Endothelial cell of umbilical vein (primary cell): ENCODE results near the gene SCUBE3. TPM values are rescaled to one million over a fixed set of nuclear protein-coding genes. Genes with fewer than 3 reads are reported as not detected.

Source experiments
- BruUV-seq: library from RNA; stranded (reverse); fragments of 400-500 nt; replicated peaks from 2 replicates; lab custom pipeline; 2021; lab: Mats Ljungman, UMichigan
- CTCF ChIA-PET: fragments of 300-600, 350-600 bp; sonication (Branson Sonifier 250); formaldehyde crosslinking; loops from one replicate; lab custom pipeline; 2021; ENCODE audit warnings: antibody characterized with exemption, inconsistent platforms; lab: Charles Lee
- POLR2A ChIA-PET: fragments of 300-600, 350-600 bp; sonication (Branson Sonifier 250); formaldehyde crosslinking; loops from one replicate; lab custom pipeline; 2021; ENCODE audit warnings: antibody characterized with exemption, inconsistent platforms; lab: Charles Lee
- DNase-seq: peaks from one replicate; pipeline ENCODE4 v3.0.0-alpha.2; 2011; ENCODE audit warnings: low read depth, low spot score
- FAIRE-seq: peaks from 2 replicates; lab custom pipeline; 2011; peaks lifted over from hg19 to GRCh38; lab: Jason Lieb, UNC
- H2AFZ ChIP-seq: 2 replicates; pipeline ENCODE4 v1.6.0; 2012; ENCODE audit warnings: low read depth, low read length, control low read depth, inconsistent platforms
- H3K27ac ChIP-seq: 2 replicates; pipeline ENCODE4 v1.5.1; 2011; ENCODE audit warnings: low read depth, mild to moderate bottlenecking, control low read depth, low read length, moderate library complexity; ENCODE audit not compliant: insufficient read depth
- H3K27me3 ChIP-seq, 2 experiments: 2 replicates each; pipeline versions ENCODE4 v1.6.0 to v1.6.1; 2011; ENCODE audit warnings: low read length in 2 of 2, mixed read lengths in 1 of 2; ENCODE audit not compliant: control insufficient read depth in 2 of 2, insufficient read depth in 2 of 2
- H3K36me3 ChIP-seq, 2 experiments: 2 replicates in 1 of 2; 3 replicates in 1 of 2; pipeline ENCODE4 v1.5.1; 2011; ENCODE audit warnings: low read length in 2 of 2, mild to moderate bottlenecking in 1 of 2, moderate library complexity in 1 of 2; ENCODE audit not compliant: control insufficient read depth in 2 of 2, insufficient read depth in 2 of 2; ENCODE audit errors: extremely low read depth in 1 of 2
- H3K4me1 ChIP-seq: 3 replicates; pipeline ENCODE4 v1.5.1; 2011; ENCODE audit warnings: mild to moderate bottlenecking, low read length; ENCODE audit not compliant: control insufficient read depth, insufficient read depth; ENCODE audit errors: extremely low read depth
- H3K4me2 ChIP-seq: 2 replicates; pipeline ENCODE4 v1.6.1; 2011; ENCODE audit warnings: low read length, control low read depth, mixed read lengths; ENCODE audit not compliant: insufficient read depth
- H3K4me3 ChIP-seq, 3 experiments: fragments of 200-600 bp in 1 of 3; sonication (generic), shearing (Covaris generic) in 1 of 3; replicated peaks in 1 of 3; 2 replicates each; pipeline ENCODE4 v1.5.1; 2011 to 2016; ENCODE audit warnings: control low read depth in 3 of 3, low read length in 3 of 3, mild to moderate bottlenecking in 2 of 3, inconsistent platforms in 1 of 3, low read depth in 1 of 3, moderate library complexity in 1 of 3; ENCODE audit not compliant: insufficient read depth in 1 of 3
- H3K79me2 ChIP-seq: 2 replicates; pipeline ENCODE4 v1.6.0; 2012; ENCODE audit warnings: low read length, inconsistent platforms; ENCODE audit not compliant: control insufficient read depth, insufficient read depth
- H3K9ac ChIP-seq: replicated peaks from 2 replicates; pipeline ENCODE3; 2011; ENCODE audit warnings: low read length, control low read depth; ENCODE audit not compliant: insufficient read depth; ENCODE audit errors: extremely low read depth
- H3K9me1 ChIP-seq: replicated peaks from 3 replicates; pipeline ENCODE4 v1.6.0; 2011; ENCODE audit warnings: mild to moderate bottlenecking, low read length; ENCODE audit not compliant: control insufficient read depth, insufficient read depth; ENCODE audit errors: extremely low read depth
- H3K9me3 ChIP-seq: replicated peaks from 2 replicates; pipeline ENCODE4 v1.5.1; 2012; ENCODE audit warnings: low read length, inconsistent platforms; ENCODE audit not compliant: control insufficient read depth, insufficient read depth
- H4K20me1 ChIP-seq: replicated peaks from 2 replicates; pipeline ENCODE3; 2011; ENCODE audit warnings: mild to moderate bottlenecking, low read length; ENCODE audit not compliant: control insufficient read depth, insufficient read depth; ENCODE audit errors: extremely low read depth
- CTCF ChIP-seq, 2 donors: IDR thresholded peaks; 1 replicate in 1 of 2; 2 replicates in 1 of 2; pipeline ENCODE4 v1.5.1; 2011; ENCODE audit warnings: low read length in 2 of 2, mild to moderate bottlenecking in 2 of 2, moderate library complexity in 2 of 2, control low read depth in 1 of 2, inconsistent platforms in 1 of 2, low read depth in 1 of 2; ENCODE audit not compliant: insufficient read depth in 1 of 2; ENCODE audit errors: extremely low read depth in 1 of 2
- EZH2 ChIP-seq: IDR thresholded peaks from 2 replicates; pipeline ENCODE4 v1.6.1; 2012; ENCODE audit warnings: borderline replicate concordance, low read depth, mild to moderate bottlenecking, moderate library complexity, low read length, inconsistent platforms; ENCODE audit not compliant: severe bottlenecking
- FOS ChIP-seq: IDR thresholded peaks from 2 replicates; pipeline ENCODE4 v1.6.1; 2011; ENCODE audit warnings: mild to moderate bottlenecking, low read length, moderate library complexity, borderline replicate concordance; ENCODE audit not compliant: insufficient read depth
- GATA2 ChIP-seq: IDR thresholded peaks from 2 replicates; pipeline ENCODE4 v1.7.0; 2011; ENCODE audit warnings: low read depth, mild to moderate bottlenecking, moderate library complexity, mixed read lengths, low read length; ENCODE audit not compliant: insufficient read length, insufficient read depth
- JUN ChIP-seq: IDR thresholded peaks from 2 replicates; pipeline ENCODE4 v1.6.1; 2011; ENCODE audit warnings: borderline replicate concordance, low read depth; ENCODE audit not compliant: insufficient read length, insufficient read depth
- MYC ChIP-seq: IDR thresholded peaks from one replicate; pipeline ENCODE4 v1.6.1; 2011; ENCODE audit warnings: mild to moderate bottlenecking, low read depth, low read length
- POLR2A ChIP-seq: IDR thresholded peaks from 2 replicates; pipeline ENCODE4 v1.6.1; 2012; ENCODE audit warnings: low read depth, mild to moderate bottlenecking, control low read depth, low read length
- POLR2AphosphoS5 ChIP-seq: IDR thresholded peaks from 2 replicates; pipeline ENCODE4 v1.6.1; 2012; ENCODE audit warnings: low read depth, mild to moderate bottlenecking, control low read depth, low read length, moderate library complexity; ENCODE audit not compliant: insufficient read depth
- dilution Hi-C: fragments of 300-500 bp; cut with MboI; formaldehyde crosslinking; loops from one replicate; pipeline ENCODE4 v1.15.0; 2019; ENCODE audit warnings: low sequenced_read_pairs; ENCODE audit not compliant: extremely low pct_ligation_motif_present
- intact Hi-C: fragments of 100-400 bp; cut with micrococcal nuclease; formaldehyde crosslinking; loops from one replicate; pipeline ENCODE4 v1.10.0; 2022
- polyA plus RNA-seq, 4 experiments: library from polyadenylated mRNA; depleted of rRNA in 3 of 4; stranded (reverse) in 3 of 4; unstranded in 1 of 4; fragments of >200 nt; gene quantifications; 2 replicates each; pipeline versions ENCODE4 v1.2.1 to v1.2.3, GENCODE V29; 2011 to 2012; ENCODE audit warnings: missing spikeins in 1 of 4
- total RNA-seq: library from RNA; stranded (reverse); gene quantifications from 2 replicates; pipeline ENCODE4 v1.2.3, GENCODE V29; 2021
- TF ChIP-seq, protein P1 (sequence below): IDR thresholded peaks from 2 replicates; pipeline ENCODE4 v1.6.1; 2011; ENCODE audit not compliant: insufficient read depth, insufficient read length

Gene SCUBE3
- total and polyA plus RNA-seq, 2 donors (not counting 3 experiments of a cell fraction or from before 2014, with no cell fraction given), result 1.1 to 1.5 TPM

DNA sequence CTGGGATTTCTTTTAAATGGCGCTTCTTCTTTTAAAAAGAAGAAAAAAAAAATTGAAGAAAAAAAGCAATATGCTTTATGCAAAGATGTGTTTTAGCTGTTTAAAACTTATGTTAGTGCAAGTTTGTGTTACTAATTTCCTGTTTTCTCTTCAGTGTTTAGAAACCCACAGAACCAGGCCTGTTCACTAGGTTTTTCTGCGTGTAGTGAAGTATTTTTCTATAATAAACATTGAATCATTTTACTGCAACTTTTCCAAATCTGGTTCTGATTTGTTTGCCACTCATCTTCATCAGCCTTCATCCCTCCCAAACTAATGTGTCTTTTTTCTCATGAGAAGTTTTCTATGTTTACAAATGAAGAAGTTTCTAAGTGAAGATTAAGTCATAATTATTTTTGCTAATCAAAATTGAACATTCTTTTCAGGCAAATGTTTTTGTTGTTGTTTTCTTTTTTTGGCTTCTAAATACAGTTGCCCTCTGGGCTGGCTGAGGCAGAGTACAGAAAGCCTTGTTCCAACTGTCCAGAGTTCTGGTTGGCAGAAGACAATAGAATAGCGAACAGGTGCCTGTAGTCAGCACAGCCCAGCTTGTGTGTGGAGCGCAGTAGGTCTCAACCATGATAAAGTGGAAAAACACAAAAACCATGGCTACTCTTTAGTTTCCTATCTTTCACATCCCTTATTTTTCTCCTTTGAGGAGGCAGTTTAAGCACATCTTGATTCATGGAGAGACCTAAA, 60.2 kb downstream of the SCUBE3 start:
- H3K4me3 ChIP-seq, result no peak overlapping the region
- H3K27me3 ChIP-seq, result no peaks in the 10 kb centered on the region
- no peaks in the 10 kb centered on the region for H3K79me2 ChIP-seq
- H3K9me3 ChIP-seq, result no peaks in the 10 kb centered on the region
- no peak overlapping the region for H3K27ac ChIP-seq
- no peak overlapping the region for H3K4me2 ChIP-seq
- H3K9me1 ChIP-seq, result no peaks in the 10 kb centered on the region
- BruUV-seq, result no TSS peak
- POLR2A ChIA-PET, result no interaction called here
- H3K4me1 ChIP-seq, result no peaks in the 10 kb centered on the region
- no peak overlapping the region for H3K9ac ChIP-seq
- no peak overlapping the region for H2AFZ ChIP-seq
- DNase-seq, result no peak
- TF ChIP-seq POLR2A (no peak), JUN (no peak), FOS (no peak), CTCF (IDR thresholded peaks at IDR 0.05; ENCODE audit: extremely low read depth in 1 of 2, insufficient read depth in 1 of 2, low read depth in 1 of 2, low read length in 2 of 2) (no peak), MYC (no peak), EZH2 (no peak), POLR2AphosphoS5 (no peak), GATA2 (no peak)
- TF ChIP-seq, protein P1, sequence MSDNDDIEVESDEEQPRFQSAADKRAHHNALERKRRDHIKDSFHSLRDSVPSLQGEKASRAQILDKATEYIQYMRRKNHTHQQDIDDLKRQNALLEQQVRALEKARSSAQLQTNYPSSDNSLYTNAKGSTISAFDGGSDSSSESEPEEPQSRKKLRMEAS, result no peak
- no peaks in the 10 kb centered on the region for H3K36me3 ChIP-seq
- CTCF ChIA-PET, result no interaction called here
- dilution Hi-C loops, result no loop called here
- no peak for FAIRE-seq
- intact Hi-C loops, result no loop called here
- H4K20me1 ChIP-seq, result no peaks in the 10 kb centered on the region
